Right atrium auricular region (tissue), 2 donors: ENCODE results near the gene CXCR6. TPM values are rescaled to one million over a fixed set of nuclear protein-coding genes. Genes with fewer than 3 reads are reported as not detected.

Experiments used
- DNase-seq: peaks from one replicate; pipeline ENCODE4 v3.0.0-alpha.2; 2019; ENCODE audit warnings: low spot score
- H3K27ac ChIP-seq, 2 donors: fragments of 200-600 bp; sonication (generic); 1 replicate in 1 of 2; 2 replicates in 1 of 2; pipeline ENCODE4 v1.5.1; 2016 to 2019
- H3K27me3 ChIP-seq, 2 donors: fragments of 200-600 bp; sonication (generic); one replicate each; pipeline versions ENCODE4 v1.5.1 to v1.6.0; 2017 to 2019
- H3K36me3 ChIP-seq: fragments of 200-600 bp; sonication (generic); one replicate; pipeline ENCODE4 v1.5.1; 2016
- H3K4me1 ChIP-seq, 2 donors: fragments of 200-600 bp; sonication (generic); one replicate each; pipeline versions ENCODE4 v1.5.1 to v1.6.0; 2017 to 2019
- H3K4me3 ChIP-seq, 2 donors: fragments of 200-600 bp; sonication (generic); 1 replicate in 1 of 2; 2 replicates in 1 of 2; pipeline ENCODE4 v1.5.1; 2017 to 2019; ENCODE audit warnings: mild to moderate bottlenecking in 1 of 2, moderate library complexity in 1 of 2
- H3K9me3 ChIP-seq, 2 donors: fragments of 200-600 bp; sonication (generic); one replicate each; pipeline ENCODE4 v1.5.1; 2019
- CTCF ChIP-seq, 2 donors: fragments of 200-600 bp; sonication (generic); IDR thresholded peaks; one replicate each; pipeline ENCODE4 v1.5.1; 2019; ENCODE audit warnings: antibody characterized with exemption in 2 of 2
- total RNA-seq, 2 donors: library from RNA; depleted of rRNA; stranded (reverse); fragments of >200 nt; gene quantifications; one replicate each; pipeline ENCODE4 v1.1.0, GENCODE V29; 2016

The CXCR6 gene
- total RNA-seq, 2 donors from 2014 or later: 1.2 TPM; not detected in 1

DNA sequence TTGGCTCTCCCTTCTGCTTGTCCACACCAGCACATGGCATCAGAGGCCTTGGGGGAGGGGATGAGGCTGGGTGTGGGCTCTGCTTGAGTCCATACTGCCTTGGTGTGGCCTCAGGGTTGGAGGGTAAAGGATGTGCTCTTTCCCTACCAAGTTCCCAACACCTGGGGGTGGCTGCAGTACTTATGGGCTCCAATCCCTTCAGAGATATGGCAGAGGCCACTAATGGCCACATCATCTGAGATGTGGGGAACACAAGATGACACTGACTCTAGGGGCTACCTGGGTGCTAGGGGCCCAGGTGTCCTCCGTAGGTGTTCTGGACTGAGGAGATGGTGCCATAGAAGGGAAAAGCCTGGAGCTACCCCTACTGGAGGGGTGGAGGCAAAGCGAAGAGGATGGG is 6.9 kb downstream of the CXCR6 start:
- Histone ChIP-seq H3K27ac (no peak overlapping the region), H3K4me3 (no peak overlapping the region), H3K36me3 (peaks cover 98% of the 10 kb centered on the region), H3K27me3 (no peaks in the 10 kb centered on the region), H3K9me3 (no peaks in the 10 kb centered on the region), H3K4me1 (no peaks in the 10 kb centered on the region)
- no peak for TF ChIP-seq CTCF (IDR thresholded peaks at IDR 0.05)
- no peak for DNase-seq

- H3K36me3 ChIP-seq: peaks cover 98% of the 10 kb centered on the region
These were observed 7.7 kb downstream of the CXCR6 start for GRCh38 chr3:45950686-45951600.

DNA sequence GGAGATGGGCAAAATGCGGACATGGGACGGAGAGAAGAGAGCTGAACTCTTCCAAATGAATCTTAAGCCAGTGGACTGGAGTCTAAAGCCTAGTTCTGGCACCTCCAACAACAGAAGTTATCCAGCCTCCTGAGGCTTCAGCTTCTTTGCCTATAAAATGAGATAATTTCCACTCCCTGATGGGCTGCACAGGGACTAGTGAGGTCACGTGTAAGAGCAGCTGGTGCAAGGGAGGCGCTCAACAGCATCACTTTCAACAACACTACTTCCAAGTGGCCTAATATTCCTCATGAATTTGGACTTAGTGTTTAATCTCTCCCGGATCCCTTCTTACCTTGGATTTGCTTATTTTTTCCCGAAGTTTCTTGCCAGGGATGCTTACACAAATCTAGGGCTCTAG is 8.7 kb downstream of the CXCR6 start:
- DNase-seq: no peak
- Histone ChIP-seq H3K27ac (no peak overlapping the region), H3K27me3 (no peaks in the 10 kb centered on the region), H3K36me3 (peaks cover 98% of the 10 kb centered on the region), H3K4me1 (no peaks in the 10 kb centered on the region), H3K9me3 (no peaks in the 10 kb centered on the region), H3K4me3 (no peak overlapping the region)
- no peak for TF ChIP-seq CTCF (IDR thresholded peaks at IDR 0.05)

More at GRCh38 chr3:45950686-45951600, 7.7 kb downstream of the CXCR6 start:
- H3K4me3 ChIP-seq: no peak overlapping the region
- no peaks in the 10 kb centered on the region for H3K4me1 ChIP-seq
- no peak overlapping the region for H3K27ac ChIP-seq
- DNase-seq: no peak
- TF ChIP-seq CTCF (IDR thresholded peaks at IDR 0.05): no peak
- no peaks in the 10 kb centered on the region for H3K9me3 ChIP-seq
- no peaks in the 10 kb centered on the region for H3K27me3 ChIP-seq

- no peak for TF ChIP-seq CTCF (IDR thresholded peaks at IDR 0.05)
- H3K27ac ChIP-seq: no peak overlapping the region
- peaks cover 98% of the 10 kb centered on the region for H3K36me3 ChIP-seq
These were observed 9.2 kb downstream of the CXCR6 start for GRCh38 chr3:45952456-45952855.

DNA sequence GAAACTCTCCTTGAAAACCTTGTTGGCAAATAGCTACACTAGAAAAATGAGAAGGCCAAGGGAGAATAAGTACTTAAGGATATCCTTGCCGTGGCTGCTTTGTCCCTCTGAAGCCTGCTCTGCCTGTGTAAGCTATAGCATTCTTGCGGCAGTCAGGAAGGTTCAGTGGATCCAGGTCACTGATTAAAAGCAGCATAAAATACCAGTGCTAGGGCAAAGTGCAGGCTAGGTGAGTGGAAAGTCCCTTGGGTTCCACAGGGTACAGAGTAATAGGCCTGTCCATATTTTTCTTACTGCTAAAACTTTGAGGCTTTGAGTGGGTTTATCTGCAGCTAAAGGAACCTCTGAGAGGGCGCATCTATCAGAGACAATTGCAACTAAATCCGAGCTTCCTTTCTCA is 10.3 kb downstream of the CXCR6 start:
- H3K36me3 ChIP-seq: peaks cover 99% of the 10 kb centered on the region
- H3K9me3 ChIP-seq: no peaks in the 10 kb centered on the region
- H3K4me1 ChIP-seq: peaks cover 0 to 6% of the 10 kb centered on the region in 2 donors
- H3K4me3 ChIP-seq: no peak overlapping the region
- no peak overlapping the region for H3K27ac ChIP-seq
- no peak for TF ChIP-seq CTCF (IDR thresholded peaks at IDR 0.05)
- DNase-seq: no peak
- no peaks in the 10 kb centered on the region for H3K27me3 ChIP-seq

More at GRCh38 chr3:45952456-45952855, 9.2 kb downstream of the CXCR6 start:
- Histone ChIP-seq H3K27me3 (no peaks in the 10 kb centered on the region), H3K4me3 (no peak overlapping the region), H3K4me1 (no peaks in the 10 kb centered on the region), H3K9me3 (no peaks in the 10 kb centered on the region)
- no peak for DNase-seq
